Sigmoid colon (tissue), 4 donors: ENCODE data around the gene ZBTB47.

ENCODE experiments used
- EP300 ChIP-seq, 4 donors: sonication (generic); formaldehyde crosslinking; IDR thresholded peaks; one replicate each; pipeline ENCODE4 v1.6.1; 2017; ENCODE audit warnings: antibody characterized with exemption in 4 of 4
- POLR2A ChIP-seq, 2 donors: fragments of 450-650 bp; IDR thresholded peaks; one replicate each; pipeline ENCODE4 v1.6.1; 2016; ENCODE audit warnings: antibody characterized with exemption in 2 of 2, mild to moderate bottlenecking in 2 of 2, moderate library complexity in 2 of 2
- TF ChIP-seq, protein P1 (sequence below), 4 experiments: fragments of 450-650 bp in 3 of 4; fragments of 200-600 bp in 1 of 4; IDR thresholded peaks; one replicate each; pipeline ENCODE4 v1.5.1; 2016 to 2019; ENCODE audit warnings: antibody characterized with exemption in 4 of 4, mild to moderate bottlenecking in 3 of 4, moderate library complexity in 2 of 4

DNA sequence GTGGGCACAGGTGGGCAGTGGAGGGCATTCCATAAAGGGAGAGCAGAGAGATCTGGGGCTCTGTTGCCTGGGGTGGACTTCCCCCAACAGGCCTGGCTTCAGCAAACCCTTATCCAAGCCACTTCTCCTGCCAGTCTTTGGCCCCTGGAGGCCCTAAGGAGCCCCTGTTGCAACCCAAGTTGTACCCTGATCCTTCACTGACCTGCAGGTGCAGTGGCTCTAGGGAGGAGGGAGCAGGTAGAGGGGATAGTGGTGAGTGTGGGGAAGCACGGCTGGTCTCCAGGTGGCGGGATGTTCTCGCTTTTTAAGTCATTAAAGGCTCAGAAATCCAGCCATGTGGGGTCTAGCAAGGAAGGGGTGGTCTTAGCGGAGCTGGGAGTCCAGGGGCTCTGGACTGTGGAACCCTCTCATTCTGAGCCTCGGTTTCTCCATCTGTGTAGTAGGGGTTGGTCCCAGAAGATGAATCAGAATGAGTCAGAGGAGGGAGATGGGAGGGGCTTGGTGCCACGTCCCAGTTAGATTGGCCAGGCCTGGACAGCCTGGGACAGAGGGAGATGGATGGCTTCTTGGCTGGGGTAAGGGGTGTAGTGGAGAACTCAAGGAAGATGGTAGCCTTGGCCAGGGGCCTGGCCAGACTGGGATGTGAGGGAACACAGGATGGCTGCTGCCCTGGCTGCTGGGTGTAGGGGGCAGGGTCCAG is 2.6 kb downstream of the ZBTB47 start:
- TF ChIP-seq POLR2A (IDR thresholded peaks at IDR 0.05) (no peak), EP300 (IDR thresholded peaks at IDR 0.05) (no peak)
- TF ChIP-seq, protein P1, sequence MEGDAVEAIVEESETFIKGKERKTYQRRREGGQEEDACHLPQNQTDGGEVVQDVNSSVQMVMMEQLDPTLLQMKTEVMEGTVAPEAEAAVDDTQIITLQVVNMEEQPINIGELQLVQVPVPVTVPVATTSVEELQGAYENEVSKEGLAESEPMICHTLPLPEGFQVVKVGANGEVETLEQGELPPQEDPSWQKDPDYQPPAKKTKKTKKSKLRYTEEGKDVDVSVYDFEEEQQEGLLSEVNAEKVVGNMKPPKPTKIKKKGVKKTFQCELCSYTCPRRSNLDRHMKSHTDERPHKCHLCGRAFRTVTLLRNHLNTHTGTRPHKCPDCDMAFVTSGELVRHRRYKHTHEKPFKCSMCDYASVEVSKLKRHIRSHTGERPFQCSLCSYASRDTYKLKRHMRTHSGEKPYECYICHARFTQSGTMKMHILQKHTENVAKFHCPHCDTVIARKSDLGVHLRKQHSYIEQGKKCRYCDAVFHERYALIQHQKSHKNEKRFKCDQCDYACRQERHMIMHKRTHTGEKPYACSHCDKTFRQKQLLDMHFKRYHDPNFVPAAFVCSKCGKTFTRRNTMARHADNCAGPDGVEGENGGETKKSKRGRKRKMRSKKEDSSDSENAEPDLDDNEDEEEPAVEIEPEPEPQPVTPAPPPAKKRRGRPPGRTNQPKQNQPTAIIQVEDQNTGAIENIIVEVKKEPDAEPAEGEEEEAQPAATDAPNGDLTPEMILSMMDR (IDR thresholded peaks at IDR 0.05) = no peak
